HepG2 (cell line): ENCODE data around the gene POLR3H.

ENCODE experiments used
- DPF2 ChIP-seq: sonication (generic); formaldehyde crosslinking; IDR thresholded peaks from 2 replicates; pipeline ENCODE4 v1.4.0; 2020; ENCODE audit warnings: mild to moderate bottlenecking, low read depth, missing genetic modification reagents, borderline replicate concordance
- JUND ChIP-seq: sonication (generic); formaldehyde crosslinking; IDR thresholded peaks from 2 replicates; pipeline ENCODE4 v1.8.0; 2022; ENCODE audit warnings: mild to moderate bottlenecking, missing genetic modification reagents
- MIXL1 ChIP-seq: IDR thresholded peaks from 2 replicates; pipeline ENCODE4 v1.6.1; 2016
- POLR2AphosphoS5 ChIP-seq: IDR thresholded peaks from 2 replicates; pipeline ENCODE4 v1.6.1; 2012; ENCODE audit warnings: low read depth, low read length
- SMC3 ChIP-seq: IDR thresholded peaks from 2 replicates; pipeline ENCODE4 v1.6.1; 2011; ENCODE audit warnings: low read length, improper control_type of control experiment
- TAF1 ChIP-seq: sonication (generic); formaldehyde crosslinking; IDR thresholded peaks from 2 replicates; pipeline ENCODE4 v1.4.0; 2020; ENCODE audit warnings: missing genetic modification reagents
- ZFP36 ChIP-seq: fragments of 150-350 bp; IDR thresholded peaks from 2 replicates; pipeline ENCODE4 v1.6.1; 2018; ENCODE audit warnings: borderline replicate concordance, low read length, low read depth; ENCODE audit not compliant: partially characterized antibody
- ZNF138 ChIP-seq: sonication (generic); formaldehyde crosslinking; IDR thresholded peaks from 2 replicates; pipeline ENCODE4 v1.5.0; 2020; ENCODE audit warnings: mild to moderate bottlenecking, low read depth, missing genetic modification reagents
- ZNF367 ChIP-seq: sonication (generic); formaldehyde crosslinking; IDR thresholded peaks from 2 replicates; pipeline ENCODE4 v1.4.0; 2020; ENCODE audit warnings: missing genetic modification reagents, borderline replicate concordance
- ZZZ3 ChIP-seq: sonication (generic); formaldehyde crosslinking; IDR thresholded peaks from 2 replicates; pipeline ENCODE4 v1.4.0; 2020; ENCODE audit warnings: missing genetic modification reagents, mild to moderate bottlenecking, borderline replicate concordance

DNA sequence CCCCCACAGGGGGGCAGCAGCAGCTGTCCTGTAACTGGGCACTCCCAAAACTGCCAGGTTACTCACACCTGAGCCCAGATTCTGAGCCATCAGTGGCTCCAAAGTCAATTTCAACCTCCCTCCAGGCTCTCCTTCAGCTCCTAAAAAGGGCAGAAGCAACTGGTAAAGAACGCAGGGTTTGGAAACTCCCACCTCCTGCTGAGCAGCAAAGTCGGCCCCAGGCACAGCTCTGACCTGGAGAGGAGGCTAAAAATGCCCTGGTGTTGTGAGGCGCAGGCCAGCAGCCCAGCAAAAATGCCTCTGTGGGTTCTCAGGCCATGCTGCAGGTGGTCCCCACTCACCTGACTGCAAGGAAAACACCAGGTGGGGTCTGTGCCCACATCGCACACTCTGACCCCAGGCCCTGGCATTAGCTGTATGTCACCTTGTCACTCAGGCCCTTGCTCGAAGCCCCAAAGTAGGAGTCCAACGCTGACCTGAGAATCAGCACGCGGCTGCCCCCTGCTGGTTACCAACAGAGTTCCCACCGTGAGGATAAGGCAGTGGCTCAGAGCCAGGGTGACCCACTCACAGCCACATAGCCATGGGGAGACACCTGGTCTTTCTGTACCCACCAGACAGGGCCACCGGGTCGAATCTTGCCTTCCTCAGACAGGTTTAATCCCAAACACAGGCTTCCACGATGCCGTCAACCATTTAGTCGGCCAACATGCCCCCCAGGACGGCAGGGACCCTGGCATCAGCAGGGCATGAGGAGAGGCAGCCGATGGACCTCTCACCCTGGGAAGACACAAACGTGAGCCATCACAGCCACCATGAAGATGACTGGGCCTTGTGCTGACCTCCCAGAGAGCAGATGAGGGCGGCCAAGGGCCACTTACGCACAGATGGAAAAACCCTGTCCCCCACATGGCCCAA, 11.1 kb downstream of the POLR3H start:
- no peak for TF ChIP-seq ZNF138 (CRISPR knock-in tag)
- no peak for TF ChIP-seq ZNF367 (CRISPR knock-in tag)
- no peak for TF ChIP-seq POLR2AphosphoS5
- no peak for TF ChIP-seq MIXL1
- TF ChIP-seq ZFP36, result no peak
- TF ChIP-seq SMC3, result peak; percentile 47; the same call in 1 of the 2 replicates
- TF ChIP-seq ZZZ3 (CRISPR knock-in tag), result no peak
- no peak for TF ChIP-seq JUND (CRISPR knock-in tag)
- TF ChIP-seq TAF1 (CRISPR knock-in tag), result no peak
- no peak for TF ChIP-seq DPF2 (CRISPR knock-in tag)
